ENCODE measurements around the gene UGT3A2.

UGT3A2 gene

GRCh38 chr5:36105819-36106218 is 39.1 kb upstream of the UGT3A2 start:
- Histone ChIP-seq H3K4me2 (ENCODE audit: low read length) (no peak overlapping the region), H3K27me3 (ENCODE audit: control insufficient read depth, low read length) (no peaks in the 10 kb centered on the region), H4K20me1 (ENCODE audit: control insufficient read depth, insufficient read depth, low read depth, low read length) (no peaks in the 10 kb centered on the region), H3K79me2 (ENCODE audit: control insufficient read depth, low read length) (no peaks in the 10 kb centered on the region), H3K36me3 (ENCODE audit: control insufficient read depth, low read length) (peaks cover 37% of the 10 kb centered on the region), H3K9me2 (replicated peaks; ENCODE audit: control insufficient read depth, low read length) (no peaks in the 10 kb centered on the region), H3K9me3 (ENCODE audit: control insufficient read depth, insufficient read depth, low read length) (no peaks in the 10 kb centered on the region), H3K27ac (ENCODE audit: low read depth, low read length) (no peak overlapping the region), H3K4me3 (ENCODE audit: low read length) (no peak overlapping the region), H3K4me1 (ENCODE audit: control insufficient read depth, low read length) (no peaks in the 10 kb centered on the region), H3F3A (ENCODE audit: control insufficient read depth, insufficient read depth) (no peaks in the 10 kb centered on the region)
- no peak for TF ChIP-seq EZH2phosphoT487 (IDR thresholded peaks at IDR 0.05; ENCODE audit: borderline replicate concordance, low read length)
- TF ChIP-seq, protein P1, sequence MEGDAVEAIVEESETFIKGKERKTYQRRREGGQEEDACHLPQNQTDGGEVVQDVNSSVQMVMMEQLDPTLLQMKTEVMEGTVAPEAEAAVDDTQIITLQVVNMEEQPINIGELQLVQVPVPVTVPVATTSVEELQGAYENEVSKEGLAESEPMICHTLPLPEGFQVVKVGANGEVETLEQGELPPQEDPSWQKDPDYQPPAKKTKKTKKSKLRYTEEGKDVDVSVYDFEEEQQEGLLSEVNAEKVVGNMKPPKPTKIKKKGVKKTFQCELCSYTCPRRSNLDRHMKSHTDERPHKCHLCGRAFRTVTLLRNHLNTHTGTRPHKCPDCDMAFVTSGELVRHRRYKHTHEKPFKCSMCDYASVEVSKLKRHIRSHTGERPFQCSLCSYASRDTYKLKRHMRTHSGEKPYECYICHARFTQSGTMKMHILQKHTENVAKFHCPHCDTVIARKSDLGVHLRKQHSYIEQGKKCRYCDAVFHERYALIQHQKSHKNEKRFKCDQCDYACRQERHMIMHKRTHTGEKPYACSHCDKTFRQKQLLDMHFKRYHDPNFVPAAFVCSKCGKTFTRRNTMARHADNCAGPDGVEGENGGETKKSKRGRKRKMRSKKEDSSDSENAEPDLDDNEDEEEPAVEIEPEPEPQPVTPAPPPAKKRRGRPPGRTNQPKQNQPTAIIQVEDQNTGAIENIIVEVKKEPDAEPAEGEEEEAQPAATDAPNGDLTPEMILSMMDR (IDR thresholded peaks at IDR 0.05; ENCODE audit: low read depth, low read length, poor library complexity, severe bottlenecking), result no peak

- H3F3A ChIP-seq (ENCODE audit: control insufficient read depth, insufficient read depth), result no peaks in the 10 kb centered on the region
- peaks cover 11% of the 10 kb centered on the region for H3K36me3 ChIP-seq (ENCODE audit: control insufficient read depth, low read length)
- H3K27ac ChIP-seq (ENCODE audit: low read depth, low read length), result no peak overlapping the region
- no peak overlapping the region for H3K4me2 ChIP-seq (ENCODE audit: low read length)
- no peaks in the 10 kb centered on the region for H3K27me3 ChIP-seq (ENCODE audit: control insufficient read depth, low read length)
- no peaks in the 10 kb centered on the region for H3K79me2 ChIP-seq (ENCODE audit: control insufficient read depth, low read length)
- no peaks in the 10 kb centered on the region for H3K9me2 ChIP-seq (replicated peaks; ENCODE audit: control insufficient read depth, low read length)
- no peaks in the 10 kb centered on the region for H3K9me3 ChIP-seq (ENCODE audit: control insufficient read depth, insufficient read depth, low read length)
- no peaks in the 10 kb centered on the region for H3K4me1 ChIP-seq (ENCODE audit: control insufficient read depth, low read length)
- no peak overlapping the region for H3K4me3 ChIP-seq (ENCODE audit: low read length)
- H4K20me1 ChIP-seq (ENCODE audit: control insufficient read depth, insufficient read depth, low read depth, low read length), result no peaks in the 10 kb centered on the region
- TF ChIP-seq, protein P1 (IDR thresholded peaks at IDR 0.05; ENCODE audit: low read depth, low read length, poor library complexity, severe bottlenecking), result no peak
- no peak for TF ChIP-seq EZH2phosphoT487 (IDR thresholded peaks at IDR 0.05; ENCODE audit: borderline replicate concordance, low read length)
These were observed 33.1 kb upstream of the UGT3A2 start for GRCh38 chr5:36099748-36100147.

- Histone ChIP-seq H3K9me3 (ENCODE audit: control insufficient read depth, insufficient read depth, low read length) (no peaks in the 10 kb centered on the region), H3K4me2 (ENCODE audit: low read length) (no peak overlapping the region), H3K9me2 (replicated peaks; ENCODE audit: control insufficient read depth, low read length) (no peaks in the 10 kb centered on the region), H3K79me2 (ENCODE audit: control insufficient read depth, low read length) (no peaks in the 10 kb centered on the region), H3K4me3 (ENCODE audit: low read length) (no peak overlapping the region), H3K27ac (ENCODE audit: low read depth, low read length) (no peak overlapping the region), H3K4me1 (ENCODE audit: control insufficient read depth, low read length) (no peaks in the 10 kb centered on the region), H3K36me3 (ENCODE audit: control insufficient read depth, low read length) (no peaks in the 10 kb centered on the region), H4K20me1 (ENCODE audit: control insufficient read depth, insufficient read depth, low read depth, low read length) (no peaks in the 10 kb centered on the region), H3K27me3 (ENCODE audit: control insufficient read depth, low read length) (no peaks in the 10 kb centered on the region), H3F3A (ENCODE audit: control insufficient read depth, insufficient read depth) (no peaks in the 10 kb centered on the region)
- TF ChIP-seq EZH2phosphoT487 (IDR thresholded peaks at IDR 0.05; ENCODE audit: borderline replicate concordance, low read length), result no peak
- TF ChIP-seq, protein P1 (IDR thresholded peaks at IDR 0.05; ENCODE audit: low read depth, low read length, poor library complexity, severe bottlenecking), result no peak
These were observed 29.8 kb upstream of the UGT3A2 start for GRCh38 chr5:36096486-36096885.

DNA sequence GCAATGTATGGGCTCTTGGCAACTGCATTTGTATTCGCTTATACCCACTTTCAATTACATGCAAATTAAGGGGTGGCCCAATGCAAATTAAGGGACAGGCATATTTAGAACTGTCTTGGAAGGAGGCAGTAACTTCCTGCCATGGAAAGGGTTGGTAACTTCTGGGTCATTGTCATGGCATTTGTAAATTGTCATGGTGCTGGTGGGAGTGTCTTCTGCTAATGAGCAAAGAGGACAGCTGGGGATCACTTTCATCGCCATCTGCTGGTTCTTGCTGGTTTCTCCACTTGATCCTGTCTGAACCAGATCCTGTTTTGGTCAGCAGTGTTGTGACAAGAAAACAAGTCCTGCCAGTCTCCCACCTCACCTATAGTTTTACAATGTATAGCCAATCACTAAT is 23.3 kb upstream of the UGT3A2 start:
- no peaks in the 10 kb centered on the region for H3K36me3 ChIP-seq (ENCODE audit: control insufficient read depth, low read length)
- no peaks in the 10 kb centered on the region for H3K79me2 ChIP-seq (ENCODE audit: control insufficient read depth, low read length)
- H3K4me3 ChIP-seq (ENCODE audit: low read length), result no peak overlapping the region
- no peaks in the 10 kb centered on the region for H3K27me3 ChIP-seq (ENCODE audit: control insufficient read depth, low read length)
- no peak for TF ChIP-seq EZH2phosphoT487 (IDR thresholded peaks at IDR 0.05; ENCODE audit: borderline replicate concordance, low read length)
- TF ChIP-seq, protein P1 (IDR thresholded peaks at IDR 0.05; ENCODE audit: low read depth, low read length, poor library complexity, severe bottlenecking), result peak; percentile 49
- no peaks in the 10 kb centered on the region for H3K9me2 ChIP-seq (replicated peaks; ENCODE audit: control insufficient read depth, low read length)
- H4K20me1 ChIP-seq (ENCODE audit: control insufficient read depth, insufficient read depth, low read depth, low read length), result no peaks in the 10 kb centered on the region
- no peak overlapping the region for H3K27ac ChIP-seq (ENCODE audit: low read depth, low read length)
- H3K9me3 ChIP-seq (ENCODE audit: control insufficient read depth, insufficient read depth, low read length), result no peaks in the 10 kb centered on the region
- no peak overlapping the region for H3K4me2 ChIP-seq (ENCODE audit: low read length)
- H3F3A ChIP-seq (ENCODE audit: control insufficient read depth, insufficient read depth), result no peaks in the 10 kb centered on the region
- no peaks in the 10 kb centered on the region for H3K4me1 ChIP-seq (ENCODE audit: control insufficient read depth, low read length)

All from DOHH2 (cell line).